ENCODE measurements around the gene PFKM.
"Not testable (repeated sequence)": the region's sequence is repeated elsewhere in the genome, so short reads cannot be mapped to it uniquely, and the experiment has no call there.

PFKM gene

GRCh38 chr12:48111312-48111693, 7.9 kb upstream of the PFKM start:
- H3K9ac ChIP-seq (ENCODE audit: low read length); H3K9me3 ChIP-seq (ENCODE audit: control insufficient read depth, insufficient read depth, low read depth, low read length); H3K27ac ChIP-seq (ENCODE audit: low read depth, low read length); H3K36me3 ChIP-seq (ENCODE audit: control insufficient read depth, insufficient read depth, low read length); H3K4me1 ChIP-seq (ENCODE audit: control insufficient read depth, insufficient read depth, low read length); H3K4me3 ChIP-seq (ENCODE audit: low read depth, low read length): not testable (repeated sequence)
- H3K27me3 ChIP-seq (ENCODE audit: control insufficient read depth, insufficient read depth, low read length): peaks cover 32% of the 10 kb centered on the region

GRCh38 chr12:48115957-48116356, 3.2 kb upstream of the PFKM start:
- H3K27me3 ChIP-seq (ENCODE audit: control insufficient read depth, insufficient read depth, low read length): peaks cover 16% of the 10 kb centered on the region; the same call in 1 of the 2 replicates
- no peak overlapping the region for H3K27ac ChIP-seq (ENCODE audit: low read depth, low read length)
- no peak overlapping the region for H3K4me3 ChIP-seq (ENCODE audit: low read depth, low read length)
- H3K4me1 ChIP-seq (ENCODE audit: control insufficient read depth, insufficient read depth, low read length): peaks cover 16% of the 10 kb centered on the region; the same call in 1 of the 2 replicates
- H3K9ac ChIP-seq (ENCODE audit: low read length): no peak overlapping the region
- H3K36me3 ChIP-seq (ENCODE audit: control insufficient read depth, insufficient read depth, low read length): no peaks in the 10 kb centered on the region
- H3K9me3 ChIP-seq (ENCODE audit: control insufficient read depth, insufficient read depth, low read depth, low read length): no peaks in the 10 kb centered on the region

- peak overlapping the region; percentile 93 for H3K4me3 ChIP-seq (ENCODE audit: low read depth, low read length)
- no peaks in the 10 kb centered on the region for H3K9me3 ChIP-seq (ENCODE audit: control insufficient read depth, insufficient read depth, low read depth, low read length)
- H3K27ac ChIP-seq (ENCODE audit: low read depth, low read length): no peak overlapping the region
- H3K36me3 ChIP-seq (ENCODE audit: control insufficient read depth, insufficient read depth, low read length): peaks cover 12% of the 10 kb centered on the region
- H3K4me1 ChIP-seq (ENCODE audit: control insufficient read depth, insufficient read depth, low read length): peaks cover 16% of the 10 kb centered on the region; the same call in 1 of the 2 replicates
- no peak overlapping the region for H3K9ac ChIP-seq (ENCODE audit: low read length)
- H3K27me3 ChIP-seq (ENCODE audit: control insufficient read depth, insufficient read depth, low read length): peaks cover 8% of the 10 kb centered on the region; the same call in 1 of the 2 replicates
Measured at GRCh38 chr12:48118284-48118871, 786 bp upstream of the PFKM start.

GRCh38 chr12:48119834-48120195, 651 bp downstream of the PFKM start:
- H3K4me3 ChIP-seq (ENCODE audit: low read depth, low read length): peak overlapping the region; percentile 93
- H3K27ac ChIP-seq (ENCODE audit: low read depth, low read length): no peak overlapping the region
- H3K9ac ChIP-seq (ENCODE audit: low read length): peak overlapping the region; percentile 55

GRCh38 chr12:48121522-48121921, 2.4 kb downstream of the PFKM start:
- peaks cover 38% of the 10 kb centered on the region for H3K36me3 ChIP-seq (ENCODE audit: control insufficient read depth, insufficient read depth, low read length)
- no peak overlapping the region for H3K9ac ChIP-seq (ENCODE audit: low read length)
- H3K4me3 ChIP-seq (ENCODE audit: low read depth, low read length): no peak overlapping the region
- H3K27ac ChIP-seq (ENCODE audit: low read depth, low read length): no peak overlapping the region
- 0 out of 2 replicates have a peak, but pooled peaks cover 3% of the 10 kb centered on the region for H3K27me3 ChIP-seq (ENCODE audit: control insufficient read depth, insufficient read depth, low read length)
- H3K9me3 ChIP-seq (ENCODE audit: control insufficient read depth, insufficient read depth, low read depth, low read length): no peaks in the 10 kb centered on the region
- H3K4me1 ChIP-seq (ENCODE audit: control insufficient read depth, insufficient read depth, low read length): peaks cover 16% of the 10 kb centered on the region; the same call in 1 of the 2 replicates

More at GRCh38 chr12:48119834-48120195, 651 bp downstream of the PFKM start:
- H3K9me3 ChIP-seq (ENCODE audit: control insufficient read depth, insufficient read depth, low read depth, low read length): no peaks in the 10 kb centered on the region
- peaks cover 8% of the 10 kb centered on the region; the same call in 1 of the 2 replicates for H3K27me3 ChIP-seq (ENCODE audit: control insufficient read depth, insufficient read depth, low read length)
- H3K36me3 ChIP-seq (ENCODE audit: control insufficient read depth, insufficient read depth, low read length): peaks cover 25% of the 10 kb centered on the region
- peaks cover 16% of the 10 kb centered on the region; the same call in 1 of the 2 replicates for H3K4me1 ChIP-seq (ENCODE audit: control insufficient read depth, insufficient read depth, low read length)

- no peaks in the 10 kb centered on the region for H3K27me3 ChIP-seq (ENCODE audit: control insufficient read depth, insufficient read depth, low read length)
- H3K9me3 ChIP-seq (ENCODE audit: control insufficient read depth, insufficient read depth, low read depth, low read length): no peaks in the 10 kb centered on the region
- H3K36me3 ChIP-seq (ENCODE audit: control insufficient read depth, insufficient read depth, low read length): peaks cover 45% of the 10 kb centered on the region
- H3K4me1 ChIP-seq (ENCODE audit: control insufficient read depth, insufficient read depth, low read length): peaks cover 16% of the 10 kb centered on the region; the same call in 1 of the 2 replicates
- no peak overlapping the region for H3K9ac ChIP-seq (ENCODE audit: low read length)
- H3K27ac ChIP-seq (ENCODE audit: low read depth, low read length): no peak overlapping the region
- no peak overlapping the region for H3K4me3 ChIP-seq (ENCODE audit: low read depth, low read length)
Measured at GRCh38 chr12:48122065-48122834, 3.1 kb downstream of the PFKM start.

- Histone ChIP-seq H3K4me1 (ENCODE audit: control insufficient read depth, insufficient read depth, low read length) (peaks cover 15% of the 10 kb centered on the region; the same call in 1 of the 2 replicates), H3K36me3 (ENCODE audit: control insufficient read depth, insufficient read depth, low read length) (peaks cover 49% of the 10 kb centered on the region), H3K27ac (ENCODE audit: low read depth, low read length) (no peak overlapping the region), H3K27me3 (ENCODE audit: control insufficient read depth, insufficient read depth, low read length) (no peaks in the 10 kb centered on the region), H3K4me3 (ENCODE audit: low read depth, low read length) (no peak overlapping the region), H3K9ac (ENCODE audit: low read length) (no peak overlapping the region), H3K9me3 (ENCODE audit: control insufficient read depth, insufficient read depth, low read depth, low read length) (no peaks in the 10 kb centered on the region)
Measured at GRCh38 chr12:48123169-48123568, 4.0 kb downstream of the PFKM start.

GRCh38 chr12:48125542-48125941, 6.4 kb downstream of the PFKM start:
- not testable (repeated sequence) for H3K9ac ChIP-seq (ENCODE audit: low read length); H3K27ac ChIP-seq (ENCODE audit: low read depth, low read length); H3K4me1 ChIP-seq (ENCODE audit: control insufficient read depth, insufficient read depth, low read length); H3K27me3 ChIP-seq (ENCODE audit: control insufficient read depth, insufficient read depth, low read length); H3K9me3 ChIP-seq (ENCODE audit: control insufficient read depth, insufficient read depth, low read depth, low read length); H3K4me3 ChIP-seq (ENCODE audit: low read depth, low read length)
- H3K36me3 ChIP-seq (ENCODE audit: control insufficient read depth, insufficient read depth, low read length): peaks cover 66% of the 10 kb centered on the region

GRCh38 chr12:48125985-48126384, 6.8 kb downstream of the PFKM start:
- H3K27me3 ChIP-seq (ENCODE audit: control insufficient read depth, insufficient read depth, low read length): no peaks in the 10 kb centered on the region
- H3K36me3 ChIP-seq (ENCODE audit: control insufficient read depth, insufficient read depth, low read length): peaks cover 68% of the 10 kb centered on the region
- no peak overlapping the region for H3K9ac ChIP-seq (ENCODE audit: low read length)
- no peaks in the 10 kb centered on the region for H3K9me3 ChIP-seq (ENCODE audit: control insufficient read depth, insufficient read depth, low read depth, low read length)
- H3K27ac ChIP-seq (ENCODE audit: low read depth, low read length): no peak overlapping the region
- no peak overlapping the region for H3K4me3 ChIP-seq (ENCODE audit: low read depth, low read length)
- no peaks in the 10 kb centered on the region for H3K4me1 ChIP-seq (ENCODE audit: control insufficient read depth, insufficient read depth, low read length)

GRCh38 chr12:48126953-48127630, 7.9 kb downstream of the PFKM start:
- Histone ChIP-seq H3K36me3 (ENCODE audit: control insufficient read depth, insufficient read depth, low read length) (peaks cover 78% of the 10 kb centered on the region), H3K4me3 (ENCODE audit: low read depth, low read length) (no peak overlapping the region), H3K27me3 (ENCODE audit: control insufficient read depth, insufficient read depth, low read length) (no peaks in the 10 kb centered on the region), H3K27ac (ENCODE audit: low read depth, low read length) (no peak overlapping the region), H3K4me1 (ENCODE audit: control insufficient read depth, insufficient read depth, low read length) (no peaks in the 10 kb centered on the region), H3K9me3 (ENCODE audit: control insufficient read depth, insufficient read depth, low read depth, low read length) (no peaks in the 10 kb centered on the region), H3K9ac (ENCODE audit: low read length) (no peak overlapping the region)

- H3K27me3 ChIP-seq (ENCODE audit: control insufficient read depth, insufficient read depth, low read length): no peaks in the 10 kb centered on the region
- H3K4me1 ChIP-seq (ENCODE audit: control insufficient read depth, insufficient read depth, low read length): no peaks in the 10 kb centered on the region
- H3K36me3 ChIP-seq (ENCODE audit: control insufficient read depth, insufficient read depth, low read length): peaks cover 78% of the 10 kb centered on the region
- H3K4me3 ChIP-seq (ENCODE audit: low read depth, low read length): no peak overlapping the region
- no peak overlapping the region for H3K9ac ChIP-seq (ENCODE audit: low read length)
- no peaks in the 10 kb centered on the region for H3K9me3 ChIP-seq (ENCODE audit: control insufficient read depth, insufficient read depth, low read depth, low read length)
- no peak overlapping the region for H3K27ac ChIP-seq (ENCODE audit: low read depth, low read length)
Measured at GRCh38 chr12:48128800-48129199, 9.6 kb downstream of the PFKM start.

Measured in HUES6 (cell line).